ENCODE results near the gene KRT81.

KRT81 gene

GRCh38 chr12:52271158-52271557 is 20.2 kb downstream of the KRT81 start:
- POLR2A ChIA-PET (ENCODE audit: low non-redundant PET) = no interaction called here
- TF ChIP-seq CTCF (conservative IDR thresholded peaks at IDR 0.05; ENCODE audit: low read depth) = no peak

GRCh38 chr12:52270541-52271070 is 20.7 kb downstream of the KRT81 start:
- no peak for DNase-seq (ENCODE audit: low spot score)
- no peak overlapping the region for H3K27ac ChIP-seq
- POLR2A ChIA-PET (ENCODE audit: low non-redundant PET) = no interaction called here
- CTCF ChIA-PET = interaction anchor here (0.6 to 3.3 kb wide), 3 partner anchors 9 to 85 kb away, joined by 3 to 16 read pairs (median 4); no protein-coding TSS in a partner anchor
- TF ChIP-seq CTCF (conservative IDR thresholded peaks at IDR 0.05; ENCODE audit: low read depth) = no peak

More at GRCh38 chr12:52271158-52271557, 20.2 kb downstream of the KRT81 start:
- DNase-seq (ENCODE audit: low spot score) = no peak
- no peak overlapping the region for H3K27ac ChIP-seq
- CTCF ChIA-PET = interaction anchor here (3.3 kb wide), 1 partner anchor 9 kb away, joined by 16 read pairs; no protein-coding TSS in a partner anchor

- ChIA-PET CTCF (no interaction called here), POLR2A (ENCODE audit: low non-redundant PET) (no interaction called here)
- TF ChIP-seq CTCF (conservative IDR thresholded peaks at IDR 0.05; ENCODE audit: low read depth) = no peak
- no peak for DNase-seq (ENCODE audit: low spot score)
- H3K27ac ChIP-seq = no peak overlapping the region
These were observed 23.1 kb downstream of the KRT81 start for GRCh38 chr12:52268212-52268611.

GRCh38 chr12:52267699-52268098 is 23.6 kb downstream of the KRT81 start:
- TF ChIP-seq CTCF (conservative IDR thresholded peaks at IDR 0.05; ENCODE audit: low read depth) = no peak
- no peak overlapping the region for H3K27ac ChIP-seq
- ChIA-PET CTCF (interaction anchor here (0.7 to 1.1 kb wide), 2 partner anchors 11 to 51 kb away, joined by 3 to 7 read pairs; no protein-coding TSS in a partner anchor), POLR2A (ENCODE audit: low non-redundant PET) (no interaction called here)
- no peak for DNase-seq (ENCODE audit: low spot score)

- POLR2A ChIA-PET (ENCODE audit: low non-redundant PET) = no interaction called here
- no peak for DNase-seq (ENCODE audit: low spot score)
- no peak for TF ChIP-seq CTCF (conservative IDR thresholded peaks at IDR 0.05; ENCODE audit: low read depth)
- CTCF ChIA-PET = interaction anchor here (0.7 to 1.2 kb wide), 3 partner anchors 11 to 51 kb away, joined by 3 to 7 read pairs (median 5); no protein-coding TSS in a partner anchor
- H3K27ac ChIP-seq = no peak overlapping the region
These were observed 24.1 kb downstream of the KRT81 start for GRCh38 chr12:52267266-52267665.

GRCh38 chr12:52266514-52266913 is 24.8 kb downstream of the KRT81 start:
- CTCF ChIA-PET = interaction anchor here (1.2 kb wide), 1 partner anchor 13 kb away, joined by 5 read pairs; no protein-coding TSS in a partner anchor
- H3K27ac ChIP-seq = no peak overlapping the region
- POLR2A ChIA-PET (ENCODE audit: low non-redundant PET) = no interaction called here
- no peak for TF ChIP-seq CTCF (conservative IDR thresholded peaks at IDR 0.05; ENCODE audit: low read depth)
- no peak for DNase-seq (ENCODE audit: low spot score)
